NB4 (cell line): ENCODE results near the gene TGIF1.

Experiments
- MAX ChIP-seq: IDR thresholded peaks from 2 replicates; pipeline ENCODE4 v1.6.1; 2011; ENCODE audit warnings: low read depth, low read length
- POLR2A ChIP-seq: IDR thresholded peaks from 2 replicates; pipeline ENCODE4 v1.6.1; 2011; ENCODE audit warnings: mild to moderate bottlenecking; ENCODE audit not compliant: insufficient read length; ENCODE audit errors: extremely low read depth
- TF ChIP-seq, protein P1 (sequence below): IDR thresholded peaks from one replicate; pipeline ENCODE4 v1.5.1; 2012; ENCODE audit warnings: low read depth, low read length

GRCh38 chr18:3422905-3423304, 27.1 kb upstream of the TGIF1 start:
- TF ChIP-seq, protein P1, sequence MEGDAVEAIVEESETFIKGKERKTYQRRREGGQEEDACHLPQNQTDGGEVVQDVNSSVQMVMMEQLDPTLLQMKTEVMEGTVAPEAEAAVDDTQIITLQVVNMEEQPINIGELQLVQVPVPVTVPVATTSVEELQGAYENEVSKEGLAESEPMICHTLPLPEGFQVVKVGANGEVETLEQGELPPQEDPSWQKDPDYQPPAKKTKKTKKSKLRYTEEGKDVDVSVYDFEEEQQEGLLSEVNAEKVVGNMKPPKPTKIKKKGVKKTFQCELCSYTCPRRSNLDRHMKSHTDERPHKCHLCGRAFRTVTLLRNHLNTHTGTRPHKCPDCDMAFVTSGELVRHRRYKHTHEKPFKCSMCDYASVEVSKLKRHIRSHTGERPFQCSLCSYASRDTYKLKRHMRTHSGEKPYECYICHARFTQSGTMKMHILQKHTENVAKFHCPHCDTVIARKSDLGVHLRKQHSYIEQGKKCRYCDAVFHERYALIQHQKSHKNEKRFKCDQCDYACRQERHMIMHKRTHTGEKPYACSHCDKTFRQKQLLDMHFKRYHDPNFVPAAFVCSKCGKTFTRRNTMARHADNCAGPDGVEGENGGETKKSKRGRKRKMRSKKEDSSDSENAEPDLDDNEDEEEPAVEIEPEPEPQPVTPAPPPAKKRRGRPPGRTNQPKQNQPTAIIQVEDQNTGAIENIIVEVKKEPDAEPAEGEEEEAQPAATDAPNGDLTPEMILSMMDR = no peak
- TF ChIP-seq POLR2A (no peak), MAX (no peak)
